ENCODE measurements around the gene CDK7. TPM values are rescaled to one million over a fixed set of nuclear protein-coding genes. Genes with fewer than 3 reads are reported as not detected.

Gene CDK7
- total RNA-seq, 2 donors from 2014 or later, result 4.0 to 14.5 TPM

GRCh38 chr5:69202497-69202896 is 32.2 kb upstream of the CDK7 start:
- H3K27ac ChIP-seq, result no peak overlapping the region
- H3K4me1 ChIP-seq, result no peaks in the 10 kb centered on the region
- 83 to 89% methylated on average over 1 of the region's 1 CpG for WGBS, 2 donors
- DNase-seq (no peak), ATAC-seq (no peak)
- no peak overlapping the region for H3K4me3 ChIP-seq
- no peaks in the 10 kb centered on the region for H3K9me3 ChIP-seq
- TF ChIP-seq, protein P1, sequence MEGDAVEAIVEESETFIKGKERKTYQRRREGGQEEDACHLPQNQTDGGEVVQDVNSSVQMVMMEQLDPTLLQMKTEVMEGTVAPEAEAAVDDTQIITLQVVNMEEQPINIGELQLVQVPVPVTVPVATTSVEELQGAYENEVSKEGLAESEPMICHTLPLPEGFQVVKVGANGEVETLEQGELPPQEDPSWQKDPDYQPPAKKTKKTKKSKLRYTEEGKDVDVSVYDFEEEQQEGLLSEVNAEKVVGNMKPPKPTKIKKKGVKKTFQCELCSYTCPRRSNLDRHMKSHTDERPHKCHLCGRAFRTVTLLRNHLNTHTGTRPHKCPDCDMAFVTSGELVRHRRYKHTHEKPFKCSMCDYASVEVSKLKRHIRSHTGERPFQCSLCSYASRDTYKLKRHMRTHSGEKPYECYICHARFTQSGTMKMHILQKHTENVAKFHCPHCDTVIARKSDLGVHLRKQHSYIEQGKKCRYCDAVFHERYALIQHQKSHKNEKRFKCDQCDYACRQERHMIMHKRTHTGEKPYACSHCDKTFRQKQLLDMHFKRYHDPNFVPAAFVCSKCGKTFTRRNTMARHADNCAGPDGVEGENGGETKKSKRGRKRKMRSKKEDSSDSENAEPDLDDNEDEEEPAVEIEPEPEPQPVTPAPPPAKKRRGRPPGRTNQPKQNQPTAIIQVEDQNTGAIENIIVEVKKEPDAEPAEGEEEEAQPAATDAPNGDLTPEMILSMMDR (IDR thresholded peaks at IDR 0.05), result no peak
- TF ChIP-seq POLR2A (IDR thresholded peaks at IDR 0.05), result no peak
- no peaks in the 10 kb centered on the region for H3K27me3 ChIP-seq
- H3K36me3 ChIP-seq (replicated peaks in 1 of 2; ENCODE audit: insufficient read depth in 1 of 2, low read depth in 2 of 2), result no peaks in the 10 kb centered on the region
- intact Hi-C loops (cut with DNase I), result no loop called here

GRCh38 chr5:69206528-69207190 is 28.0 kb upstream of the CDK7 start:
- Histone ChIP-seq H3K27ac (no peak overlapping the region), H3K4me1 (no peaks in the 10 kb centered on the region), H3K36me3 (replicated peaks in 1 of 2; ENCODE audit: insufficient read depth in 1 of 2, low read depth in 2 of 2) (no peaks in the 10 kb centered on the region), H3K9me3 (no peaks in the 10 kb centered on the region), H3K27me3 (no peaks in the 10 kb centered on the region), H3K4me3 (no peak overlapping the region)
- no peak for ATAC-seq
- peak in 1 of 4 donors; percentile 26 for DNase-seq
- TF ChIP-seq, protein P1 (IDR thresholded peaks at IDR 0.05), result no peak
- TF ChIP-seq POLR2A (IDR thresholded peaks at IDR 0.05), result no peak
- intact Hi-C loops (cut with DNase I), result no loop called here
- 76 to 85% methylated on average over 5 of the region's 5 CpGs for WGBS, 2 donors

GRCh38 chr5:69209602-69210001 is 25.1 kb upstream of the CDK7 start:
- DNase-seq (no peak), ATAC-seq (no peak)
- Histone ChIP-seq H3K27me3 (no peaks in the 10 kb centered on the region), H3K4me3 (no peak overlapping the region), H3K9me3 (no peaks in the 10 kb centered on the region), H3K4me1 (no peaks in the 10 kb centered on the region), H3K27ac (no peak overlapping the region), H3K36me3 (replicated peaks in 1 of 2; ENCODE audit: insufficient read depth in 1 of 2, low read depth in 2 of 2) (no peaks in the 10 kb centered on the region)
- TF ChIP-seq, protein P1 (IDR thresholded peaks at IDR 0.05), result no peak
- TF ChIP-seq POLR2A (IDR thresholded peaks at IDR 0.05), result no peak
- WGBS, 2 donors, result 90 to 93% methylated on average over 2 of the region's 2 CpGs
- intact Hi-C loops (cut with DNase I), result no loop called here

- ATAC-seq (no peak), DNase-seq (no peak)
- Histone ChIP-seq H3K27me3 (no peaks in the 10 kb centered on the region), H3K4me3 (no peak overlapping the region), H3K27ac (no peak overlapping the region), H3K4me1 (no peaks in the 10 kb centered on the region), H3K36me3 (replicated peaks in 1 of 2; ENCODE audit: insufficient read depth in 1 of 2, low read depth in 2 of 2) (no peaks in the 10 kb centered on the region), H3K9me3 (no peaks in the 10 kb centered on the region)
- TF ChIP-seq POLR2A (IDR thresholded peaks at IDR 0.05), result no peak
- TF ChIP-seq, protein P1 (IDR thresholded peaks at IDR 0.05), result no peak
- intact Hi-C loops (cut with DNase I), result no loop called here
- WGBS, 2 donors, result 74 to 82% methylated on average over 2 of the region's 2 CpGs
These were observed 23.5 kb upstream of the CDK7 start for GRCh38 chr5:69211200-69211599.

GRCh38 chr5:69212022-69212421 is 22.7 kb upstream of the CDK7 start:
- Histone ChIP-seq H3K9me3 (no peaks in the 10 kb centered on the region), H3K27me3 (no peaks in the 10 kb centered on the region), H3K27ac (no peak overlapping the region), H3K4me3 (no peak overlapping the region), H3K36me3 (replicated peaks in 1 of 2; ENCODE audit: insufficient read depth in 1 of 2, low read depth in 2 of 2) (no peaks in the 10 kb centered on the region), H3K4me1 (no peaks in the 10 kb centered on the region)
- 81 to 96% methylated on average over 2 of the region's 2 CpGs for WGBS, 2 donors
- no peak for DNase-seq
- TF ChIP-seq, protein P1 (IDR thresholded peaks at IDR 0.05), result no peak
- no peak for TF ChIP-seq POLR2A (IDR thresholded peaks at IDR 0.05)
- ATAC-seq, result no peak
- intact Hi-C loops (cut with DNase I), result no loop called here
